ENCODE measurements around the gene SCN9A.
"Not testable (repeated sequence)": the region's sequence is repeated elsewhere in the genome, so short reads cannot be mapped to it uniquely, and the experiment has no call there.

GRCh38 chr2:166407746-166408145 is 32.0 kb upstream of the SCN9A start:
- TF ChIP-seq POLR2A (IDR thresholded peaks at IDR 0.05) = not testable (repeated sequence)
- TF ChIP-seq, protein P1, sequence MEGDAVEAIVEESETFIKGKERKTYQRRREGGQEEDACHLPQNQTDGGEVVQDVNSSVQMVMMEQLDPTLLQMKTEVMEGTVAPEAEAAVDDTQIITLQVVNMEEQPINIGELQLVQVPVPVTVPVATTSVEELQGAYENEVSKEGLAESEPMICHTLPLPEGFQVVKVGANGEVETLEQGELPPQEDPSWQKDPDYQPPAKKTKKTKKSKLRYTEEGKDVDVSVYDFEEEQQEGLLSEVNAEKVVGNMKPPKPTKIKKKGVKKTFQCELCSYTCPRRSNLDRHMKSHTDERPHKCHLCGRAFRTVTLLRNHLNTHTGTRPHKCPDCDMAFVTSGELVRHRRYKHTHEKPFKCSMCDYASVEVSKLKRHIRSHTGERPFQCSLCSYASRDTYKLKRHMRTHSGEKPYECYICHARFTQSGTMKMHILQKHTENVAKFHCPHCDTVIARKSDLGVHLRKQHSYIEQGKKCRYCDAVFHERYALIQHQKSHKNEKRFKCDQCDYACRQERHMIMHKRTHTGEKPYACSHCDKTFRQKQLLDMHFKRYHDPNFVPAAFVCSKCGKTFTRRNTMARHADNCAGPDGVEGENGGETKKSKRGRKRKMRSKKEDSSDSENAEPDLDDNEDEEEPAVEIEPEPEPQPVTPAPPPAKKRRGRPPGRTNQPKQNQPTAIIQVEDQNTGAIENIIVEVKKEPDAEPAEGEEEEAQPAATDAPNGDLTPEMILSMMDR (IDR thresholded peaks at IDR 0.05) = not testable (repeated sequence)
